Activated T-helper 1 cell treated with anti-CD3 and anti-CD28 coated beads, Interleukin-12 subunit alpha, Interleukin-12 subunit beta, Interleukin-2, Interleukin-4 antibody, amounts not matched to agents 30 ng/mL and 10 ng/mL and 1 ng/mL, durations not matched to agents 14 hours and 24 hours and 36 hours (primary cell): ENCODE measurements around the gene CDH22. TPM values are rescaled to one million over a fixed set of nuclear protein-coding genes. Genes with fewer than 3 reads are reported as not detected.

Experiments
- DNase-seq: peaks from one replicate; pipeline ENCODE4 v3.0.0; 2021; ENCODE audit warnings: low spot score
- H3K27ac Mint-ChIP-seq: one replicate; pipeline ENCODE4 v1.8.0; 2021; ENCODE audit warnings: mild to moderate bottlenecking, mixed read lengths
- H3K27me3 Mint-ChIP-seq: one replicate; pipeline ENCODE4 v1.8.0; 2022; ENCODE audit warnings: mild to moderate bottlenecking, moderate library complexity, mixed read lengths; ENCODE audit not compliant: insufficient read depth
- H3K36me3 Mint-ChIP-seq: one replicate; pipeline ENCODE4 v1.8.0; 2021; ENCODE audit warnings: low read depth, mixed read lengths
- H3K4me1 Mint-ChIP-seq: one replicate; pipeline ENCODE4 v1.8.0; 2021; ENCODE audit warnings: low read depth, mixed read lengths
- H3K4me3 Mint-ChIP-seq: one replicate; pipeline ENCODE4 v1.8.0; 2021; ENCODE audit warnings: mild to moderate bottlenecking, moderate library complexity, mixed read lengths
- H3K9me3 Mint-ChIP-seq: one replicate; pipeline ENCODE4 v1.8.0; 2021; ENCODE audit warnings: mixed read lengths
- intact Hi-C: fragments of 100-400 bp; cut with micrococcal nuclease; formaldehyde crosslinking; loops from one replicate; pipeline ENCODE4 v1.15.1; 2024
- total RNA-seq: library from RNA; stranded (reverse); gene quantifications from 2 replicates; pipeline ENCODE4 v1.2.3, GENCODE V29; 2022

The CDH22 gene
- total RNA-seq, 1 donor from 2014 or later = not detected

DNA sequence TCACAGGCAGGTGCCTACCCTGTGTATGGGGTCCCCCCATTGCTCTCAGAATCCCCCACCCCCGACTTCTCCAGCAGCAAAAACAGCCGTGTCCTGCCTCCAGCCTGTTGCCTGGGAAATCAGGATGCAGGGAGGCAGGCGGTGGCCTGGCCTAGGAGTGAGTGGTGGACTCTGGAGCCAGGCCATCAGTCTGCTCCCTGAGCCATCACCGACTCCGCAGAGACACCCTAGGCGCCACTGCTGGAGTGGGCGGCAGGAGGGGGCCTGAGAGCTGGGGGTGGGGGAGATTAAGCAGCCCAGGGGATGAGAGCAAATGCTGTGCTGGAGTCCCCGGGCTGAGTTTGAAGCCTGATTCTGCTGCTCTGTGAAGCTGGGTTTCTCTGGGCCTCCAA, 97.0 kb downstream of the CDH22 start:
- H3K36me3 Mint-ChIP-seq = no peaks in the 10 kb centered on the region
- peaks cover 6% of the 10 kb centered on the region for H3K4me1 Mint-ChIP-seq
- H3K4me3 Mint-ChIP-seq = no peak overlapping the region
- H3K27me3 Mint-ChIP-seq = peaks cover 6% of the 10 kb centered on the region
- intact Hi-C loops = no loop called here
- H3K9me3 Mint-ChIP-seq = no peaks in the 10 kb centered on the region
- no peak overlapping the region for H3K27ac Mint-ChIP-seq
- no peak for DNase-seq

DNA sequence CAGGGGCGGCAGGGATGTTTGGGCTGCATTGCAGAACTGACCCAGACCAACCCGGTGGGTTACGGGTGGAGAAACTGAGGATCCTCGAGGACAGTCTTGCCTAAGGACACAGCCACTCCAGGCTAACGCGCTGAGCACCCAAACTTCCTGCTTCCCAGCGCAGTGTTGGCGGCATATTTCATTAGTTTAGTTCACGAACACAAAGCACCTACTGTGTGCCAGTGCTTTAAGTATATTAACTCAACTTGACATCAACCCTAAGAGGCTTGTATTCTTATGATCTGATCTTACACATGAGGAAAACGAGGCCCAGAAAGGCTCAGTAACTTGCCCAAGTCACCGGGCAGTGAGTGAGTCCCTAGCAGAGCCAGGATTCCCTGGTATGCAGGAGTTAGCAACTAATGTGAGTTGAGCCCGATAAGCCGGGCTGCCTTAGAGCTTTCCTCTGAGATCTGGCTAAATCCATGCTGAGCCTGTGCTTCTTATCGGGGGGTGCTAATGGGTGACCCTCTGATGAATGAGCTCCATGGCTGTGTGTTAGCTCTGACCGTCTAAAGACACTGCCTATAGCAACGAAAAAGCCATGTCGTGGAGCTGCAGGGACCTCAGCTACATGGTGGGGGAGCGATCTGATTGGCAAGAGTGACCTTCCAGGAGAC, 97.5 kb downstream of the CDH22 start:
- H3K4me3 Mint-ChIP-seq = no peak overlapping the region

DNA sequence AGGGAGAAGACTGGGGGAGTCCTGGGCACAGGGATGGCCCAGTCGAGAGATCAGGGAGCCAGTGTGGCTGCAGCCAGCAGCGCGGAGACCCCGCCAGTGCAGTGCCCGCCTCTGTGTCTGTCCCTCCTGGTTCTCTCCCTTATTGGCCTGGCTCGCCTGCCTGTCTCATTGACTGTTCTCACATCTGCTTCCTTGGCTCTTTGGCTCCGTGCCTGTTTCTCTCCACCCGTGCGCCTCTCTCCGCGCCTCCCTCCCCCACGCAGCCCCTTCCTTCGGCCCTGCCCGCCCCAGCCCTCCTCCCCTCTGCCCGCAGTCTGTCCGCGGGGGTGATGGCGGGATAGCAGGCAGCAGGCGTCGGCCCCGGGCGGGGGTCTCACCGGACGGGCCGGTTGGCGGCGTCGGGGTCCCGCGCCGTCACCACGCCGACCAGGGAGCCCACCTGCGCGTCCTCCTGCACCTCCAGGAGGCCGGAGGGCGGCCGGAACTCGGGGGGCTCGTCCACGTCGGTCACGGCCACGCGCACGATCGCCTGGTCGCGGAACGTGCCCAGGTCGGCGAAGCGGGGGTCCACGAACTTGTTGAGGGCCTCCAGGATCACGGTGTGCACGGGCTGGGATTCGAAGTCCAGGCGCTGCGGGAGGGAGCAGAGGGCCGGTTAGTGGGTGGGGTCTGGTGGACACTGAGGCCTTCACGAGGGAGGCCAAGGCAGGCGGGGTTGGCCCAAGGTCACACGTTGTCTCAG, 98.2 kb downstream of the CDH22 start:
- intact Hi-C loops = no loop called here
- no peaks in the 10 kb centered on the region for H3K36me3 Mint-ChIP-seq
- H3K4me3 Mint-ChIP-seq = no peak overlapping the region

More for the DNA sequence above, 97.5 kb downstream of the CDH22 start:
- H3K27ac Mint-ChIP-seq = no peak overlapping the region
- H3K36me3 Mint-ChIP-seq = no peaks in the 10 kb centered on the region
- peaks cover 6% of the 10 kb centered on the region for H3K27me3 Mint-ChIP-seq
- H3K4me1 Mint-ChIP-seq = peaks cover 11% of the 10 kb centered on the region
- H3K9me3 Mint-ChIP-seq = no peaks in the 10 kb centered on the region
- DNase-seq = no peak
- intact Hi-C loops = no loop called here

DNA sequence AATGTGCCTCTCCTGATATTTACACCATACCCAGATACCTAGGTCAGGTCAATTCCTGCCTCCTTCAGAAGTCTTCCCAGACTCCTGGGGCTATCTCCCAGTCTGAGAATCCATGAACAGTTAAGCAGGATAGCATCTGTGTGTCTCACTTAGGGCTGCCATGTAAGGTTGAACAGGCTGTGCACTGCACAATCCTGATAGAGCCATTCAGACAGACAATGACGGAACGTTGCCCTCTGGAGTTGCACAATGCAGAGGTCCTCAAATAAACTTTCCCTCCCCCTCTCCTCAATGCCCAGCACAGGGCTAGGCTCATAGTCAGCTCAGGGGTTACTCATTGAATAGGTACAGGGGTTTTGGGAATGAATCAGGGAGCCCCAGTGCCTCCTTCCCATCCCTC, 100.5 kb downstream of the CDH22 start:
- no peak for DNase-seq
- Mint-ChIP-seq H3K27me3 (peaks cover 11% of the 10 kb centered on the region), H3K4me3 (no peak overlapping the region), H3K36me3 (no peaks in the 10 kb centered on the region), H3K27ac (no peak overlapping the region), H3K9me3 (no peaks in the 10 kb centered on the region), H3K4me1 (peaks cover 20% of the 10 kb centered on the region)
- intact Hi-C loops = no loop called here

More for the DNA sequence above, 98.2 kb downstream of the CDH22 start:
- Mint-ChIP-seq H3K27me3 (peaks cover 7% of the 10 kb centered on the region), H3K27ac (no peak overlapping the region), H3K9me3 (no peaks in the 10 kb centered on the region), H3K4me1 (peaks cover 18% of the 10 kb centered on the region)
- no peak for DNase-seq

DNA sequence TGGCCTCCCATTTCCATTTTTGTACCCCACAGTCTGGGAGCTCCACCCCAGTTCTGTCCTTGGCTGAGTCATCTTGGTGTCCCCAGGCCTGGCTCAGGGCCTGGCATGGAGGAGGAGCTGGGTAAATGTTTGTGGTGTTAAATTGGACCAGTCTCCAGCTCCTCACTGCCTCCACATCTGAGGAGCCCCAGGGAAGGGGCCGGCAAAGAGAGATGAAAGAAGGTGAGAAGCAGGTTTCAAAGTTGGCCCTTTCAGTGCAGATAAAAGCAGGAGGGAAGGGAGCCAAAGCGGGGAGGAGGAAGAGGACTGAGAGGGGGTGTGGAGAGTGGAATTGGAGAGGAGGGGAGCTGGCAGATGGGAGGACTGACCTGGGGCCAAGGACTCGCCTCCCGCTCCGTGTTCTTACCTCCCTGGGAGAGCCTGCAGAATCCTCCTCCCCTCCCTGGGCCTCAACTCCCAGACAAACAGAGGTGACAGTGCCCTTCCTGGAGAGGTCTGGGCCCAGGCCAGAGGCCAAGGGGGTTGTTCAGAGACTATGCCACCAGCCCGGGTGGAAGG, 101.2 kb downstream of the CDH22 start:
- Mint-ChIP-seq H3K27me3 (peaks cover 11% of the 10 kb centered on the region), H3K9me3 (no peaks in the 10 kb centered on the region), H3K27ac (no peak overlapping the region), H3K4me3 (no peak overlapping the region), H3K4me1 (peaks cover 20% of the 10 kb centered on the region), H3K36me3 (no peaks in the 10 kb centered on the region)
- intact Hi-C loops = no loop called here
- no peak for DNase-seq

DNA sequence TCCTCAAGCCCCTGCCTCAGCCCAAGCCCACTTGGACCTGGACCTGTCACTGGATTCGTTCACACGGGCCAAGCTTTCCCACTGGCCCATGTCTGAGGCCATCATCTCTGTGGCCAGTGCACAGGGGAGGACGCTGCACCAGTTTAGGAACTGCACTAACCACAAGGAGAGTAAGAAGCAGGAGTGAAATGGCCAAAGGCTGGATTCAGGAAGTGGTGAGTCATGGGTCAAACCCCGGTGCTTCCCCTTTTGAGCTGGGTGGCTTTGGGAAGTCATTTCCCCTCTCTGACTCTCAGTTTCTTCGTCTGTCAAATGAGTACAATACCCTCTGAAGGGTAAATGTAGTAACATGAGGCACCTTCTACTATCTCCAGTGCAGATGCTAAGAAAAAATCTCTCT, 102.3 kb downstream of the CDH22 start:
- no peaks in the 10 kb centered on the region for H3K9me3 Mint-ChIP-seq
- H3K4me3 Mint-ChIP-seq = no peak overlapping the region
- no peak for DNase-seq
- H3K4me1 Mint-ChIP-seq = peaks cover 20% of the 10 kb centered on the region
- peaks cover 11% of the 10 kb centered on the region for H3K27me3 Mint-ChIP-seq
- H3K36me3 Mint-ChIP-seq = no peaks in the 10 kb centered on the region
- no peak overlapping the region for H3K27ac Mint-ChIP-seq
- intact Hi-C loops = no loop called here

DNA sequence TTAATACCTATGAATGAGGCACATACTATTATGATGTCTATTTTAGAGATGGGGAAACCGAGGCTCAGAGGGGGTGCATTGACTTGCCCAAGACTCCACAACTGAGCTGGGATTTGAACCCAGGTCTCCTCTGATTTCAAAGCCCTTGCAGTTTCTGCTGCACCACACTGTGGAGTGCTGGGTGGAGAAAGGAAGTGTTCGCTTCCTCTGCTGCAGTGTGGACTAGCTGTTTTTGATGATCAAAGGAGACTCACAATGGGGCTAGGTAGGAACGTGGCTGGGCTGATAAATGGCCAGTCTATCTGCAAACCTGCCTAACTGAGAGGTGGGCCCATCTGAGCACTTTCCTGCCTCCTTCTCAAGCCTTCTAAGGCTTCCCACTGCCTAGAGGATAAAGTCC, 102.9 kb downstream of the CDH22 start:
- DNase-seq = no peak
- H3K36me3 Mint-ChIP-seq = no peaks in the 10 kb centered on the region
- H3K9me3 Mint-ChIP-seq = no peaks in the 10 kb centered on the region
- H3K27me3 Mint-ChIP-seq = peaks cover 11% of the 10 kb centered on the region
- intact Hi-C loops = no loop called here
- H3K4me1 Mint-ChIP-seq = peaks cover 20% of the 10 kb centered on the region
- H3K27ac Mint-ChIP-seq = no peak overlapping the region
- no peak overlapping the region for H3K4me3 Mint-ChIP-seq

DNA sequence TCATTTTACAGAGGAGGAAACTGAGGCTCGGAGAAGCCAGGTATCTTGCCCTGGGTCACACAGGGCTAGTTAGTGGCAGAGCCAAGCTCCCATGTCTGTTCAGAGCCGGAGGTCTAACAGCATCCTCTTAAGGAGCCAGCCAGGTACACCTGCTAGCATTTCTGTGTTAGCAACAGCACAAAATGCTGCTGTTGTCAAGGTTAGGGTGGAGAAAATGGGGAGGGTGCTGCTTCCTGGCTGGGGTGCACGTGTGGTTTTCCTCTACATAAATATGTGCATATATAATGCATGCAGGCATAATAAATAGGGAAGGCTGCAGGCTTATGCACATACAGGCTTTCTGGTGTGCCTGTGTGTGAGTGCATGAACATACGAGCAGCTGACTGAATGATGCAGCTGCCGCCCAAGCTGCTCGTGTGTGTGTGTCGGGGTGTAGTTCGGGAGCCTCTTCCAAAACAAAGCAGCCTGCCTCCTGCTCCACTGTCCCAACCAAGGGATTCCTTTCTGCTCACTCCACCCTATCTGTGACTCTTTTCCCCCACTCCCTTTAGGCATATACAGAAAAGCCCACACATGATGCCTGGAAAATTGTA, 103.6 kb downstream of the CDH22 start:
- Mint-ChIP-seq H3K9me3 (no peaks in the 10 kb centered on the region), H3K27ac (no peak overlapping the region), H3K27me3 (peaks cover 11% of the 10 kb centered on the region), H3K36me3 (no peaks in the 10 kb centered on the region), H3K4me3 (no peak overlapping the region), H3K4me1 (peaks cover 20% of the 10 kb centered on the region)
- intact Hi-C loops = no loop called here
- no peak for DNase-seq

DNA sequence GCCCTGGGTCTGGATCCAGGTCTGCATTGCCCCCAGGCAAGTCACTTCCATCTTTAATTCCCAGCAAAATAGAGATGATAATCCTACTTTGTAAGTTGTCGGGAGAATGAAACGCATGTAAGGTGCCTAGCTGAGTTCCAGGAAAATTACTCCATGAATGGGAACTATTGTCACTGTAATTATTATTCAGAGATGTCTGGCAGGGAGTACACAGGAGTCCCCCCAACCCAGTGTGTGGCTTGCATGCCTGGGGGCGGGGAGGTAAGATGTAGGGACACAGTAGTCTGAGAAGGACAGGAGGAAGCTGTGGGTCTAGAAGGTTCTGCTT, 104.8 kb downstream of the CDH22 start:
- Mint-ChIP-seq H3K36me3 (no peaks in the 10 kb centered on the region), H3K4me1 (peaks cover 26% of the 10 kb centered on the region), H3K9me3 (no peaks in the 10 kb centered on the region), H3K27ac (no peak overlapping the region), H3K27me3 (peaks cover 16% of the 10 kb centered on the region), H3K4me3 (no peak overlapping the region)
- intact Hi-C loops = no loop called here
- DNase-seq = no peak

DNA sequence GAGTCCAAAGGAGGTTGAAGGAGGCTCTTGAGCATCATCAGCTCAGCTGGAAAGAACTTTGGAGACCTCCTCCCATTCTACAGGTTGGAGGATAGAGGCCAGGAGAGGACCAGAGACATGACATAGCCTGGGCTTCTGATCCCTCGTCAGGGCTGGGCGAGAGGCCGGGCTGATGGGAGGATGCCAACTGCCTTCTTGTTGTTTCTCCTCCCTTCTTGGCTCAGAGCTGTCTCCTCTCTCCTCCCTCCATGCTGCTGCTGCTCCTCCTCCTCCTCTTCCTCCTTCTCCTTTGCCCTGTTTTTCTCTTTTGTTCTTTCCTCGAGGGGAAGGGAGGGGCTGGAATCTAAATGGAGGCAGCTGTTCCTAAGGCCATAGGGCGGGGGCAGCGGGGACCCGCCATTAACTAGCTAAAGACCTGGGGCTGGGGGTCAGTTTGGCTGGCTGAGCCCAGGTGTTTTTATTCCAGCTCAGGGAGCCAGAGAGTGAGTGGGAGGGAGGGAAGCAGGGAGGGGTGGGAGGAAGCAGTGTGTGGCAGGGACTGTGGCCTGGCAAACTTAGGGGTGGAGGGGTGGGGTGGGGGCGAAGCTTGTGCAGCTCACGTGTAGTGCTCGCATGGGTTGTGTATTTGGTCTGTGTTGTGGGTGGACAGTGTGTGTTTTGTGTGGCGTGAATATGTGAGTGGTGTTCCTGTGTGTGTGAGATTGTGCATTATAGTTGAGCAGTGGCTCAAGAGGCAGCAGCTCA, 105.4 kb downstream of the CDH22 start:
- H3K27ac Mint-ChIP-seq = no peak overlapping the region
- H3K4me1 Mint-ChIP-seq = peaks cover 26% of the 10 kb centered on the region
- intact Hi-C loops = no loop called here
- peaks cover 19% of the 10 kb centered on the region for H3K27me3 Mint-ChIP-seq
- H3K4me3 Mint-ChIP-seq = no peak overlapping the region
- no peaks in the 10 kb centered on the region for H3K36me3 Mint-ChIP-seq
- no peaks in the 10 kb centered on the region for H3K9me3 Mint-ChIP-seq
- no peak for DNase-seq

DNA sequence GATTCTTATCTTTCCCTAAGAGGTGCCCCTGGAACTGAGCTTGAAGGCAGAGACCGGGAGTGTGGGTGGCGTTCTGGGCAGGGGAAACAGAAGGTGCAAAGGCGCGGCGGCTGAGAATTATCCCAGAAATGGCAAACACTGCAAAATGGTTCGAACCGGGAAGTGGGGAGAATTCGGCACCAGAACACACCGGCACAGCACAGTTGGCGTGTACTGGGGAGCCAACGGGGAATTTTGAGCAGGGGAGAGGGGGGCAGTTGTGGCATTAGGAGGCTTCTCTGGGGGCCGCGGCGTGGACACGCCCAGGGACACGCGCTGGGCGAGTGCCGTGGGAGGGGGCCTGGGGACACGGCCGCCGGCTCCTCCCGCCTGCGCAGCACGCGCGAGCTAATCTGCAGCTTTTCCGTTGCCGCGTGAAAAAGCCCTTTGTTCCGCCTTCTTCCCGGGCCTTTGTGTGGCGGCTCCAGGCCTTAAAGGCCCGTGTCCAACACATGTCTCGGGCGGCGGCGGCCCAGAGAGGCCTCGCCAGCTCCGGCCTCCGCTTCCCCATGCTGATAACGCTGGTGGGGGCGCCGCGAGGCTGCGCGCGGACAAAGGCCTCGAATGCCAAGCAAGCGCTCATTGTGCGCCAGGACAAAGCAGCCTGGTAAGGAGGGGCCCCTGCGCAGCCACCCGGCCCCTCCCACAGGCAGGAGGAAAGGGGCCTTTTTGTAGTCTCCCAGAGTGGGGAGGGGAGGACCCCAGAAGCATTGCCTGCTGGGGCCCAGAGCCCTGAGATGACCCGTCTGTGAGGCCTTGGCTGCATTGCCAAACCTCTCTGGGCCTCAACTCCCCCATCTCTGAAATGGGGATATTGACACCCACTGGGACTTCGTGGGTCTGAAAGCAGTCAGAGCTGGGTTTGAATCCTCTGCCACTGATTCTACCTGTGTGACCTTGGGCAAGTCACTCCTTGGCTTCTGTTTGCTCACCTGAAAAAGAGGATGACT, 107.4 kb downstream of the CDH22 start:
- no peaks in the 10 kb centered on the region for H3K9me3 Mint-ChIP-seq
- peaks cover 16% of the 10 kb centered on the region for H3K4me1 Mint-ChIP-seq
- H3K36me3 Mint-ChIP-seq = no peaks in the 10 kb centered on the region
- intact Hi-C loops = no loop called here
- DNase-seq = no peak
- H3K27me3 Mint-ChIP-seq = peaks cover 18% of the 10 kb centered on the region
- H3K4me3 Mint-ChIP-seq = no peak overlapping the region
- no peak overlapping the region for H3K27ac Mint-ChIP-seq

DNA sequence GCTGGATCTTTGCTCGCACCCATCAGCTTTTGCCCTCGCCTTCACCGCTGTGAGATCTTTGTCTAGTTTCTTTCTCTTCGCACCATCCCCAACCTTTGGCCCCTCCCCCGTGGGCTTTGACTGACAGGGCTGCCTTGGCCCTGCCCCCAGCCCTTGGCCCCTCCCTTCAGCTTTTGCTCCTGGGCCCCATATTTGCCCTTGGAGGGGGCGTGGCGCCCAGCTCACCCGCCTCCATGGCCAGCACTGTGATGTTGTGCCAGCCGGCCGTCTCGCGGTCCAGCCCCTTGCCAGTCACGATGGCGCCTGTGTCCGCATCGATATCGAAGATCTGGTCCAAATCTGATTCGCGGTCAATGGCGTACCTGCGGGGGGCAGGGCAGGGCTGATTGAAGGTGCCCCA, 109.1 kb downstream of the CDH22 start:
- H3K36me3 Mint-ChIP-seq = no peaks in the 10 kb centered on the region
- H3K4me1 Mint-ChIP-seq = peaks cover 6% of the 10 kb centered on the region
- no peak overlapping the region for H3K27ac Mint-ChIP-seq
- no peak for DNase-seq
- H3K9me3 Mint-ChIP-seq = no peaks in the 10 kb centered on the region
- H3K27me3 Mint-ChIP-seq = peaks cover 14% of the 10 kb centered on the region
- intact Hi-C loops = no loop called here
- no peak overlapping the region for H3K4me3 Mint-ChIP-seq
